HL-60 (cell line): ENCODE data around the gene POC1B.
A peak's percentile ranks its signal among the peaks of the same experiment; 100 is the strongest.

Source experiments
- DNase-seq, 2 experiments: peaks; one replicate each; pipeline ENCODE4 v3.0.0-alpha.2; 2010 to 2020; ENCODE audit warnings: low read depth in 1 of 2, low spot score in 1 of 2
- H3K27ac ChIP-seq: fragments of 250-450 bp; sonication (Bioruptor Pico); replicated peaks from 2 replicates; pipeline ENCODE4 v1.5.1; 2020; ENCODE audit warnings: mild to moderate bottlenecking, moderate library complexity
- H3K27me3 ChIP-seq: fragments of 250-450 bp; sonication (Bioruptor Pico); 2 replicates; pipeline ENCODE4 v1.5.1; 2021; ENCODE audit warnings: mild to moderate bottlenecking, moderate library complexity; ENCODE audit not compliant: insufficient read depth, poor library complexity, severe bottlenecking
- H3K4me3 ChIP-seq: replicated peaks from 2 replicates; pipeline ENCODE4 v1.5.1; 2011; ENCODE audit warnings: mild to moderate bottlenecking, control low read depth, low read length; ENCODE audit not compliant: insufficient read depth
- CTCF ChIP-seq: IDR thresholded peaks from one replicate; pipeline ENCODE4 v1.5.1; 2011; ENCODE audit warnings: low read length, control low read depth, inconsistent platforms; ENCODE audit not compliant: insufficient read depth
- GABPA ChIP-seq: IDR thresholded peaks from 2 replicates; pipeline ENCODE4 v1.6.1; 2012; ENCODE audit warnings: low read depth
- POLR2AphosphoS5 ChIP-seq: IDR thresholded peaks from 2 replicates; pipeline ENCODE4 v1.6.1; 2012; ENCODE audit warnings: low read depth
- REST ChIP-seq: IDR thresholded peaks from 2 replicates; pipeline ENCODE4 v1.6.1; 2012; ENCODE audit warnings: low read depth; ENCODE audit not compliant: insufficient replicate concordance
- SPI1 ChIP-seq: IDR thresholded peaks from 2 replicates; pipeline ENCODE4 v1.6.1; 2012; ENCODE audit warnings: low read depth, mild to moderate bottlenecking, borderline replicate concordance

The POC1B gene

GRCh38 chr12:89524541-89525304 is 1.1 kb downstream of the POC1B start, which contains the start of gene GALNT4:
Gene GALNT4, minus strand, starts transcription at chr12:89524796. Its CDS starts 247 bp downstream, at chr12:89524549.
- TF ChIP-seq SPI1 (peak; percentile 37; the same call in 1 of the 2 replicates), REST (no peak), CTCF (peak; percentile 16), GABPA (no peak), POLR2AphosphoS5 (peak; percentile 53; the same call in 1 of the 2 replicates)
- Histone ChIP-seq H3K27me3 (no peaks in the 10 kb centered on the region), H3K4me3 (peak within 1 kb of the TSS; percentile 100), H3K27ac (peak within 1 kb of the TSS; percentile 92)
- DNase-seq, result peak; percentile 71 to 95

DNA sequence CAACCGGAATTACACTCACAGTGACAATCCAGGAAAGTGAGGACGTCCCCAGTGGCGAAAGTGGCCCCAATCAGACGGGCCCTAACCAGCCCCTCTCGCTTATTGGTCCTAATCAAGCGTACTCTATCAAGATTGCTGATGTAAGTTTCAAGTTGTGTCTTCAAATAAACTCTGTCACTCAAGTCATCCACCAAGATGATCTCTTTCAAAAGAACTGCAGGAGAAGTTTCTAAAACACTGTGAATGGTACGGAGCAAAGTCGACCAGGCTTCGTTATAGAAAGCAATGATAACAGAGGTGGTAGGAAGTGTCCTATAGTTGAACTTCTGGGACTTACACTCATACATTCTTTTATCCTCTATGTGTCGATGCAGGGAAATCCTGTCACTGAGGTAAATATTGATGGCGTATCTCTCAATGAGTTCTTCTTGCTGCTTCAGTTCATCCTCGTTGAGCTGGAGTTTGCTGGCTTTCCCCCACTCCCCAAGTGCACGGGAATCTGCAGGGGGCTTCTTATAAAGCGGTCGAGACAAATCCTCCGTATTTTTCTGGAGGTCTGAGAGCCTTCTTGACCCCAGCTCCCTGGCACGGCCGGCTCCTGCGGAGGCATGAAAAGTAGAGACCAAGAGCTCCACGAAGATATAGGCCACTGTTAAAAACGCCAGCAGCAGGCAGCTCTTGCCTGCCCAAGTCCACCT is 1.9 kb downstream of the POC1B start:
- H3K4me3 ChIP-seq, result peak overlapping the region; percentile 100
- H3K27ac ChIP-seq, result peak overlapping the region; percentile 92
- DNase-seq, result no peak

More for the DNA sequence above, 1.9 kb downstream of the POC1B start:
- no peaks in the 10 kb centered on the region for H3K27me3 ChIP-seq
- TF ChIP-seq POLR2AphosphoS5 (no peak), SPI1 (no peak), GABPA (no peak), CTCF (no peak), REST (no peak)
